ENCODE measurements around the gene MRGPRF.

The MRGPRF gene

DNA sequence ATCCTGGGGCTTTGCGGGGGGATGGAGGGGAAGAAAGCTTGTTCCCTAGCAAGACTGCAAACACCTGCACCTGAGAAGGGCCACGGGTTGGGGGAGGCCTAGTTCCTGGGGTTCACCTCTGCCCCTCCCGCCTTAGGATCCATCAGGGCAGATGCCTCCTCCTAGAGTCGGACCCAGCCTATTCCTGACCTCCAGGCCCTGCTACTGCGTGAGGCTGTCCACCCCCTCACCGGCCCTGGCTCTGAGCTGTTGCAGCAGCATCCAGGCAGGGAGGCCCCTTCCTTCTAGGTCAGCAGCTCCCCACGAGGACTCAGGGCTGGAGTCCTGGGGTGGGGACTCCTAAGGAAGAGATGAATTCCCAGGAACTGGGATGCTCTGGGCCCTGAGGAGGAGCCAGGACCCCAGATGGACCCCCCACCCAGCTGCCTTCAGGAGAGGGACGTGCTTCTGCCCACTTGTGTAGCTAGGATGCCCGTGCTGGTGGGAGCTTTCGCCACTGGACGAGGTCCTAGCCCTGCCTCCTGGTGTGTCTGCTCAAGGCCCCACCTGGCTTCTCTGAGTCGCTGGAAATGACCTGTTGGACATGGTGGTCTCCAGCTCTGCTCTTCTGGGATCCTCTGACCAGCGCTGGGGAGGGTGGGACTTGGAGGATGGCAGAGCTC is 10.3 kb downstream of the MRGPRF start:
- H3K4me3 ChIP-seq (ENCODE audit: low read depth in 1 of 2, low read length in 2 of 2), result no peak overlapping the region
- H3K79me2 ChIP-seq (ENCODE audit: insufficient read depth, low read length), result no peaks in the 10 kb centered on the region
- H4K20me1 ChIP-seq (ENCODE audit: insufficient read depth, low read length), result 0 out of 2 replicates have a peak, but pooled peaks cover 6% of the 10 kb centered on the region
- H3K36me3 ChIP-seq (ENCODE audit: insufficient read depth, low read length), result no peaks in the 10 kb centered on the region
- H3K27ac ChIP-seq (ENCODE audit: low read length), result no peak overlapping the region
- H3K4me2 ChIP-seq (ENCODE audit: insufficient read depth, low read length), result no peak overlapping the region
- no peaks in the 10 kb centered on the region for H3K9me3 ChIP-seq (ENCODE audit: insufficient read depth, low read length, severe bottlenecking)
- peaks cover 7% of the 10 kb centered on the region; the same call in 1 of the 2 replicates for H3K4me1 ChIP-seq (ENCODE audit: insufficient read depth, low read length)
- no peak for ATAC-seq (ENCODE audit: insufficient read depth, low read depth)
- H3K9ac ChIP-seq (ENCODE audit: low read depth, low read length), result no peak overlapping the region
- TF ChIP-seq EZH2 (IDR thresholded peaks at IDR 0.05; ENCODE audit: borderline replicate concordance, low read depth, low read length, severe bottlenecking) (no peak), CTCF (IDR thresholded peaks at IDR 0.05; ENCODE audit: borderline replicate concordance, extremely low read depth, low read length, poor library complexity, severe bottlenecking) (no peak)
- H2AFZ ChIP-seq (ENCODE audit: low read depth, low read length), result no peak overlapping the region
- peaks cover under 1% of the 10 kb centered on the region for H3K27me3 ChIP-seq (ENCODE audit: insufficient read depth, low read length, poor library complexity)
- DNase-seq, result no peak

- TF ChIP-seq EZH2 (IDR thresholded peaks at IDR 0.05; ENCODE audit: borderline replicate concordance, low read depth, low read length, severe bottlenecking) (no peak), CTCF (IDR thresholded peaks at IDR 0.05; ENCODE audit: borderline replicate concordance, extremely low read depth, low read length, poor library complexity, severe bottlenecking) (no peak)
- peaks cover 7% of the 10 kb centered on the region; the same call in 1 of the 2 replicates for H3K4me1 ChIP-seq (ENCODE audit: insufficient read depth, low read length)
- peaks cover 6% of the 10 kb centered on the region; the same call in 1 of the 2 replicates for H4K20me1 ChIP-seq (ENCODE audit: insufficient read depth, low read length)
- H3K27me3 ChIP-seq (ENCODE audit: insufficient read depth, low read length, poor library complexity), result no peaks in the 10 kb centered on the region
- H3K36me3 ChIP-seq (ENCODE audit: insufficient read depth, low read length), result no peaks in the 10 kb centered on the region
- DNase-seq (no peak), ATAC-seq (ENCODE audit: insufficient read depth, low read depth) (no peak)
- no peak overlapping the region for H3K27ac ChIP-seq (ENCODE audit: low read length)
- no peak overlapping the region for H3K4me2 ChIP-seq (ENCODE audit: insufficient read depth, low read length)
- H2AFZ ChIP-seq (ENCODE audit: low read depth, low read length), result no peak overlapping the region
- no peak overlapping the region for H3K9ac ChIP-seq (ENCODE audit: low read depth, low read length)
- no peaks in the 10 kb centered on the region for H3K9me3 ChIP-seq (ENCODE audit: insufficient read depth, low read length, severe bottlenecking)
- H3K4me3 ChIP-seq (ENCODE audit: low read depth in 1 of 2, low read length in 2 of 2), result no peak overlapping the region
- no peaks in the 10 kb centered on the region for H3K79me2 ChIP-seq (ENCODE audit: insufficient read depth, low read length)
Measured at GRCh38 chr11:69002110-69002569, 10.9 kb downstream of the MRGPRF start.

- no peak overlapping the region for H3K4me3 ChIP-seq (ENCODE audit: low read depth in 1 of 2, low read length in 2 of 2)
- DNase-seq (no peak), ATAC-seq (ENCODE audit: insufficient read depth, low read depth) (no peak)
- peaks cover 6% of the 10 kb centered on the region; the same call in 1 of the 2 replicates for H4K20me1 ChIP-seq (ENCODE audit: insufficient read depth, low read length)
- TF ChIP-seq CTCF (IDR thresholded peaks at IDR 0.05; ENCODE audit: borderline replicate concordance, extremely low read depth, low read length, poor library complexity, severe bottlenecking) (no peak), EZH2 (IDR thresholded peaks at IDR 0.05; ENCODE audit: borderline replicate concordance, low read depth, low read length, severe bottlenecking) (no peak)
- H3K27ac ChIP-seq (ENCODE audit: low read length), result no peak overlapping the region
- no peak overlapping the region for H3K9ac ChIP-seq (ENCODE audit: low read depth, low read length)
- no peaks in the 10 kb centered on the region for H3K36me3 ChIP-seq (ENCODE audit: insufficient read depth, low read length)
- no peak overlapping the region for H3K4me2 ChIP-seq (ENCODE audit: insufficient read depth, low read length)
- no peak overlapping the region for H2AFZ ChIP-seq (ENCODE audit: low read depth, low read length)
- no peaks in the 10 kb centered on the region for H3K9me3 ChIP-seq (ENCODE audit: insufficient read depth, low read length, severe bottlenecking)
- H3K27me3 ChIP-seq (ENCODE audit: insufficient read depth, low read length, poor library complexity), result no peaks in the 10 kb centered on the region
- peaks cover 7% of the 10 kb centered on the region; the same call in 1 of the 2 replicates for H3K4me1 ChIP-seq (ENCODE audit: insufficient read depth, low read length)
- no peaks in the 10 kb centered on the region for H3K79me2 ChIP-seq (ENCODE audit: insufficient read depth, low read length)
Measured at GRCh38 chr11:69001243-69002081, 11.6 kb downstream of the MRGPRF start.
